ENCODE data around the gene SSRP1.

DNA sequence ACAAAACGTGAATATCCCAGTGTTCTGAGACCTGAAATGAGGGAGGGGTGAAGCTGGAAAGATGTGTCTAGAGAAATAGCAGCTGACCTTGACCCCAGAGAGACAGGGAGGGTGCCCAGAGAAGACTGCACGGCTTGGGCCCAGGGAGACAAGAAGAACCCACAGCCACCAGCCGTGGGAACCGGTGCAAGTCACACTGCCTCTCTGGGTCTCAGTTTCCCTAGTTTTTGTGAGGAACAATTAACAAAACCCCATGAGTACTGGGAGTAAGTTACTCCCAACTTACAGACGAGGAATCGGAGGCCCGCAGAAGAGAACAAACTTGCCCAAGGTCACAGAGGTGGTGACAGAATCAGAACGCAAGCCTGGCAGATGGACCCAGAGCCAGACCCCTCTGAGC is 30.2 kb downstream of the SSRP1 start:
- TF ChIP-seq, protein P1, sequence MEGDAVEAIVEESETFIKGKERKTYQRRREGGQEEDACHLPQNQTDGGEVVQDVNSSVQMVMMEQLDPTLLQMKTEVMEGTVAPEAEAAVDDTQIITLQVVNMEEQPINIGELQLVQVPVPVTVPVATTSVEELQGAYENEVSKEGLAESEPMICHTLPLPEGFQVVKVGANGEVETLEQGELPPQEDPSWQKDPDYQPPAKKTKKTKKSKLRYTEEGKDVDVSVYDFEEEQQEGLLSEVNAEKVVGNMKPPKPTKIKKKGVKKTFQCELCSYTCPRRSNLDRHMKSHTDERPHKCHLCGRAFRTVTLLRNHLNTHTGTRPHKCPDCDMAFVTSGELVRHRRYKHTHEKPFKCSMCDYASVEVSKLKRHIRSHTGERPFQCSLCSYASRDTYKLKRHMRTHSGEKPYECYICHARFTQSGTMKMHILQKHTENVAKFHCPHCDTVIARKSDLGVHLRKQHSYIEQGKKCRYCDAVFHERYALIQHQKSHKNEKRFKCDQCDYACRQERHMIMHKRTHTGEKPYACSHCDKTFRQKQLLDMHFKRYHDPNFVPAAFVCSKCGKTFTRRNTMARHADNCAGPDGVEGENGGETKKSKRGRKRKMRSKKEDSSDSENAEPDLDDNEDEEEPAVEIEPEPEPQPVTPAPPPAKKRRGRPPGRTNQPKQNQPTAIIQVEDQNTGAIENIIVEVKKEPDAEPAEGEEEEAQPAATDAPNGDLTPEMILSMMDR (IDR thresholded peaks at IDR 0.05; ENCODE audit: borderline replicate concordance, extremely low read depth, low read length, poor library complexity, severe bottlenecking) = no peak
- no peak for TF ChIP-seq EZH2 (IDR thresholded peaks at IDR 0.05; ENCODE audit: borderline replicate concordance, low read depth, low read length, severe bottlenecking)
